H1 (cell line): ENCODE measurements around the gene TBC1D10A. TPM values are rescaled to one million over a fixed set of nuclear protein-coding genes. Genes with fewer than 3 reads are reported as not detected.

Experiments
- CEBPB ChIP-seq: IDR thresholded peaks from 2 replicates; pipeline ENCODE4 v1.6.1; 2012; ENCODE audit warnings: low read depth, low read length
- EZH2 ChIP-seq: fragments of 200-600 bp; sonication (generic); IDR thresholded peaks from 2 replicates; pipeline ENCODE4 v1.7.1; 2012; ENCODE audit warnings: low read depth, mild to moderate bottlenecking, moderate library complexity, low read length, inconsistent platforms; ENCODE audit not compliant: severe bottlenecking
- HDAC6 ChIP-seq: IDR thresholded peaks from one replicate; pipeline ENCODE4 v1.7.1; 2012; ENCODE audit warnings: low read depth, mild to moderate bottlenecking, inconsistent platforms, low read length, moderate library complexity
- PHF8 ChIP-seq: fragments of 200-600 bp; sonication (generic); conservative IDR thresholded peaks from 2 replicates; pipeline ENCODE4 v1.7.1; 2012; ENCODE audit warnings: low read depth, mild to moderate bottlenecking, inconsistent platforms, low read length, moderate library complexity
- RAD21 ChIP-seq, 2 experiments: IDR thresholded peaks in 1 of 2; conservative IDR thresholded peaks in 1 of 2; 2 replicates each; pipeline ENCODE4 v1.6.1; 2011; ENCODE audit warnings: low read depth in 2 of 2, low read length in 2 of 2, improper control_type of control experiment in 1 of 2, inconsistent platforms in 1 of 2, mild to moderate bottlenecking in 1 of 2, moderate library complexity in 1 of 2
- SIRT6 ChIP-seq: IDR thresholded peaks from one replicate; pipeline ENCODE4 v1.7.1; 2012; ENCODE audit warnings: low read length, inconsistent platforms
- SIX5 ChIP-seq: IDR thresholded peaks from 2 replicates; pipeline ENCODE4 v1.6.1; 2011; ENCODE audit warnings: mild to moderate bottlenecking, low read depth, low read length
- polyA plus RNA-seq, 7 experiments: library from polyadenylated mRNA; depleted of rRNA in 3 of 7; stranded (reverse) in 5 of 7; unstranded in 2 of 7; fragments of >200 nt in 5 of 7; fragments of 200-250 nt in 2 of 7; gene quantifications; 1 replicate in 5 of 7; 2 replicates in 1 of 7; 4 replicates in 1 of 7; pipeline versions ENCODE4 v1.2.1 to v1.2.3, GENCODE V29; 2011 to 2013; ENCODE audit warnings: missing spikeins in 2 of 7, mixed read lengths in 2 of 7
- total RNA-seq: library from RNA; stranded (reverse); fragmentation: NEBNext Ultra II Directional; extraction: Animal tissue kit (Norgen Biotek cat#: 25700); gene quantifications from 2 replicates; pipeline ENCODE4 v1.2.1, GENCODE V29; 2021

The TBC1D10A gene
- total and polyA plus RNA-seq, 2 of the 8 experiments (the other 6 are each of a cell fraction or from before 2014, with no cell fraction given) = 5.4 to 7.0 TPM

- TF ChIP-seq HDAC6 (no peak), SIRT6 (no peak), PHF8 (no peak), SIX5 (no peak), EZH2 (no peak), RAD21 (IDR thresholded peaks at IDR 0.05 in 1 of 2, conservative IDR thresholded peaks at IDR 0.05 in 1 of 2; ENCODE audit: low read depth in 2 of 2, low read length in 2 of 2) (no peak), CEBPB (no peak)
Measured at GRCh38 chr22:30335236-30335635, 8.5 kb upstream of the TBC1D10A start (continued).
